ENCODE data around the gene CDYL2. TPM values are rescaled to one million over a fixed set of nuclear protein-coding genes. Genes with fewer than 3 reads are reported as not detected.
"Not testable (repeated sequence)": the region's sequence is repeated elsewhere in the genome, so short reads cannot be mapped to it uniquely, and the experiment has no call there.

Gene CDYL2
- total and polyA plus RNA-seq, 4 donors = 0.46 to 12.8 (median 5.2) TPM

DNA sequence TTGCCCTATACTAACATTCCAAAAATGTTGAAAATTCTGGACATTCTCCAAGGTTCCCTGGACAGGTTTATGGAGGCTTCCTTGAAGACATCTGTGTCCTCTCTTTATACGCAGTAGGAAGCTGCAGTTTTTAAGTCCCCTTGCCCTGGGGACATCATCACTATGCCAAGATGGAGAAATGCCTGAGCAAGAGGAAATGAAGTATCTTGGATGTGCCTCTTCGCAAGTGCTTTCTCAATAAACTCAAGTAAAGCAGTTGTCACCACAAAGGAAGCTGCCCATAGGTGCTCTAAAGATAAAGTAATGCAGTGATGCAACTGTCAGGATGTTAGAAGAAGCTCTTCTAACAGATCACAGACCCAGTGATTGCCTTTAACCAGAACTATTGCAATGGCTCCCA lies 71.0 kb downstream of the CDYL2 start:
- H3K36me3 ChIP-seq (ENCODE audit: control insufficient read depth in 1 of 2, insufficient read depth in 2 of 2, low read length in 1 of 2) = no peaks in the 10 kb centered on the region
- no peak for ATAC-seq (ENCODE audit: low FRiP score)
- H3K27ac ChIP-seq (ENCODE audit: low read depth in 1 of 2, low read length in 2 of 2) = no peak overlapping the region
- no peak overlapping the region for H3K4me3 ChIP-seq (ENCODE audit: low read length in 2 of 2)
- DNase-seq = no peak
- H3K9me3 ChIP-seq (ENCODE audit: control insufficient read depth, low read length) = no peaks in the 10 kb centered on the region
- WGBS, 2 donors = 40 to 41% methylated on average over 2 of the region's 2 CpGs
- H3K4me1 ChIP-seq (ENCODE audit: control insufficient read depth in 1 of 2, insufficient read depth in 2 of 2, low read length in 2 of 2) = peaks cover 0 to 1% of the 10 kb centered on the region in 2 donors
- intact Hi-C loops (cut with DNase I) = no loop called here
- no peaks in the 10 kb centered on the region for H3K27me3 ChIP-seq (ENCODE audit: control insufficient read depth in 1 of 2, insufficient read depth in 2 of 2, low read length in 1 of 2)

- intact Hi-C loops (cut with DNase I) = no loop called here
- no peak for DNase-seq
- Histone ChIP-seq H3K27me3 (ENCODE audit: control insufficient read depth in 1 of 2, insufficient read depth in 2 of 2, low read length in 1 of 2) (no peaks in the 10 kb centered on the region), H3K4me3 (ENCODE audit: low read length in 2 of 2) (no peak overlapping the region), H3K9me3 (ENCODE audit: control insufficient read depth, low read length) (no peaks in the 10 kb centered on the region), H3K27ac (ENCODE audit: low read depth in 1 of 2, low read length in 2 of 2) (no peak overlapping the region), H3K4me1 (ENCODE audit: control insufficient read depth in 1 of 2, insufficient read depth in 2 of 2, low read length in 2 of 2) (peaks cover 0 to 1% of the 10 kb centered on the region in 2 donors), H3K36me3 (ENCODE audit: control insufficient read depth in 1 of 2, insufficient read depth in 2 of 2, low read length in 1 of 2) (no peaks in the 10 kb centered on the region)
- 94 to 95% methylated on average over 2 of the region's 2 CpGs for WGBS, 2 donors
- no peak for ATAC-seq (ENCODE audit: low FRiP score)
Observed at GRCh38 chr16:80731915-80732314, 72.5 kb downstream of the CDYL2 start.

- DNase-seq; H3K36me3 ChIP-seq (ENCODE audit: control insufficient read depth in 1 of 2, insufficient read depth in 2 of 2, low read length in 1 of 2); H3K27ac ChIP-seq (ENCODE audit: low read depth in 1 of 2, low read length in 2 of 2); H3K9me3 ChIP-seq (ENCODE audit: control insufficient read depth, low read length); H3K27me3 ChIP-seq (ENCODE audit: control insufficient read depth in 1 of 2, insufficient read depth in 2 of 2, low read length in 1 of 2); intact Hi-C loops (cut with DNase I); ATAC-seq (ENCODE audit: low FRiP score); H3K4me3 ChIP-seq (ENCODE audit: low read length in 2 of 2); H3K4me1 ChIP-seq (ENCODE audit: control insufficient read depth in 1 of 2, insufficient read depth in 2 of 2, low read length in 2 of 2): not testable (repeated sequence)
- 97% methylated on average over 28 to 29 of the region's 29 CpGs for WGBS, 2 donors
Observed at GRCh38 chr16:80727066-80727763, 77.2 kb downstream of the CDYL2 start.

DNA sequence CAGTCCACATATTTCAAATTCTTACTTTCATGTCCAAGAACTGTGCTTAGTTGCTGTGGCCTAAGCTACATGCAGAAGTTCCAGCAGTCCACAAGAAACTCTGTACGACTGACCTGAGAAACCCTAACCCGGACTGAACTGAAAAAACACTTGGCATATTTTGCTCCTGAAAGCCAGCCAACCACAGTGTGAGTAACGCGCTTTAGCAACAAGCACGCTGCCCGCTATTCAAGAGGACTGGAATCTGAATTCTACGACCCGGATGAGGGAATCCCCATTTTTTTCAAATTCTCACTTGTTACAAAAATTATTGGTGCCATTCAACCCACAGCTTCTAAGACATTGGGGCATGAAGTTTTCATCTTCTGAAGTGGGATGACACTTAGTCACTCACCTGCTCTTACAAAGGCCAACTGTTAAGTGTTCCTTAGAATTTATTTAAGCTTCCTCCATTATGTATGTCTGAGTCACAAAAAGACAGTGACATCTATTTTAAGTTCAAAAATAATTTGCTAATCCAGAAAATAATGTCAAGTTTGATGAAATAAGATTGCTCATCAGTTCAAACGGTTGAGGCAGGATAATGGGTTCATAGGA lies 78.7 kb downstream of the CDYL2 start:
- intact Hi-C loops (cut with DNase I) = no loop called here
- H3K4me3 ChIP-seq (ENCODE audit: low read length in 2 of 2) = no peak overlapping the region
- H3K36me3 ChIP-seq (ENCODE audit: control insufficient read depth in 1 of 2, insufficient read depth in 2 of 2, low read length in 1 of 2) = no peaks in the 10 kb centered on the region
- peaks cover 2% of the 10 kb centered on the region for H3K9me3 ChIP-seq (ENCODE audit: control insufficient read depth, low read length)
- no peak overlapping the region for H3K27ac ChIP-seq (ENCODE audit: low read depth in 1 of 2, low read length in 2 of 2)
- ATAC-seq (ENCODE audit: low FRiP score) = no peak
- no peaks in the 10 kb centered on the region for H3K27me3 ChIP-seq (ENCODE audit: control insufficient read depth in 1 of 2, insufficient read depth in 2 of 2, low read length in 1 of 2)
- no peaks in the 10 kb centered on the region for H3K4me1 ChIP-seq (ENCODE audit: control insufficient read depth in 1 of 2, insufficient read depth in 2 of 2, low read length in 2 of 2)
- no peak for DNase-seq
- 58 to 70% methylated on average over 9 of the region's 9 CpGs for WGBS, 2 donors

DNA sequence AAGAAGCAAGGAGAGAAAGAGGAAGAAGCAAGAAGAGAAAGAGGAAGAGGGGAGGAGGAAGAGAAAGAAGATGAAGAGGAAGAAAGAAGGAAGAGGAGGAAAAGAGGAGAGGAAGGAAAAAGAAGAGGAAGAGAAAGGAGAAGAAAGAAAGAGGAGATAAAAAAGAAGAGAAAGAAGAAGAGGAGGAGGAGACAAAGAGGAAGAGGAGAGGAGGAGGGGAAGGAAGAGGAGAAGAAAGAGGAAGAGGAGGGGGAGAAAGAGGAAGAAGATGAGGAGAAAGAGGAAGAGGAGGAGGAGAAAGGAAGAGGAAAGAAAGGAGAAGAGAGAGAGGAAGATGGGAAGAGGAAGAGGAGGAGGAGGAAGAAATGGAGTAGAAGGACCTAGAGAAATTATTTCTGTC lies 80.4 kb downstream of the CDYL2 start:
- H3K36me3 ChIP-seq (ENCODE audit: control insufficient read depth in 1 of 2, insufficient read depth in 2 of 2, low read length in 1 of 2) = no peaks in the 10 kb centered on the region
- no peak overlapping the region for H3K4me3 ChIP-seq (ENCODE audit: low read length in 2 of 2)
- H3K4me1 ChIP-seq (ENCODE audit: control insufficient read depth in 1 of 2, insufficient read depth in 2 of 2, low read length in 2 of 2) = peaks cover 0 to 2% of the 10 kb centered on the region in 2 donors
- DNase-seq = no peak
- no peaks in the 10 kb centered on the region for H3K27me3 ChIP-seq (ENCODE audit: control insufficient read depth in 1 of 2, insufficient read depth in 2 of 2, low read length in 1 of 2)
- peaks cover 2% of the 10 kb centered on the region for H3K9me3 ChIP-seq (ENCODE audit: control insufficient read depth, low read length)
- intact Hi-C loops (cut with DNase I) = no loop called here
- H3K27ac ChIP-seq (ENCODE audit: low read depth in 1 of 2, low read length in 2 of 2) = no peak overlapping the region
- no peak for ATAC-seq (ENCODE audit: low FRiP score)

- Histone ChIP-seq H3K36me3 (ENCODE audit: control insufficient read depth in 1 of 2, insufficient read depth in 2 of 2, low read length in 1 of 2) (no peaks in the 10 kb centered on the region), H3K4me1 (ENCODE audit: control insufficient read depth in 1 of 2, insufficient read depth in 2 of 2, low read length in 2 of 2) (peaks cover 0 to 5% of the 10 kb centered on the region in 2 donors), H3K9me3 (ENCODE audit: control insufficient read depth, low read length) (peaks cover 2% of the 10 kb centered on the region), H3K4me3 (ENCODE audit: low read length in 2 of 2) (no peak overlapping the region), H3K27ac (ENCODE audit: low read depth in 1 of 2, low read length in 2 of 2) (no peak overlapping the region), H3K27me3 (ENCODE audit: control insufficient read depth in 1 of 2, insufficient read depth in 2 of 2, low read length in 1 of 2) (no peaks in the 10 kb centered on the region)
- no peak for DNase-seq
- no peak for ATAC-seq (ENCODE audit: low FRiP score)
- intact Hi-C loops (cut with DNase I) = no loop called here
- WGBS, 2 donors = 89 to 97% methylated on average over 4 of the region's 4 CpGs
Observed at GRCh38 chr16:80723091-80723490, 81.3 kb downstream of the CDYL2 start.

DNA sequence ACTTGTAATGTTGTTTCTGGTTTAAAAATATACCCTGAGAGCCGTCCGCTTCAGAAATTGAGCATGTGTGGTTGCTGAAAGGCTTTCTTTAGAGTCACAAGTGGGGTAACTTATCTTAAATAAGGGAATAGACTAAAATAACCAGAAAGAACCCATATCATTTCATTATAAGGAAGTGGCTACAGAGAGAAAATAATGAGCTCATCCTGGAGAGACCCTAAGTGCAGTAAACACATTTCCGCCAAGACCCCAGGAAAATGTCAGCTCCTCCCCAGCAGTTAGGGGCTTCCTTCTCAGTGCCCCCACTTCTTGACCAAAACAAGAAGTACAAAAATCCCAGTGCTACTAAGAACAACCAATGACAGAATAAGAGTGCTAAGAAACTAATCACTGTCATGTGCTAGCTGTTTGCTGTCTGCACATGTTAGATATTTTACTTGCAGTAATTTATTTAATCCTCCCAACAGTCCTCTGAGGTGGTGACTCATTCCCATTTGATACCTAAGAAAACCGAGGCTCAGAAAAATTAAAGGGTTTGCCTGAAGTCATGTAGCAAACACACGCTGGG lies 83.5 kb downstream of the CDYL2 start:
- peaks cover 2% of the 10 kb centered on the region for H3K9me3 ChIP-seq (ENCODE audit: control insufficient read depth, low read length)
- no peaks in the 10 kb centered on the region for H3K36me3 ChIP-seq (ENCODE audit: control insufficient read depth in 1 of 2, insufficient read depth in 2 of 2, low read length in 1 of 2)
- no peak for DNase-seq
- intact Hi-C loops (cut with DNase I) = no loop called here
- no peaks in the 10 kb centered on the region for H3K27me3 ChIP-seq (ENCODE audit: control insufficient read depth in 1 of 2, insufficient read depth in 2 of 2, low read length in 1 of 2)
- ATAC-seq (ENCODE audit: low FRiP score) = no peak
- WGBS, 2 donors = 75 to 77% methylated on average over 5 of the region's 5 CpGs
- peaks cover 0 to 5% of the 10 kb centered on the region in 2 donors for H3K4me1 ChIP-seq (ENCODE audit: control insufficient read depth in 1 of 2, insufficient read depth in 2 of 2, low read length in 2 of 2)
- no peak overlapping the region for H3K4me3 ChIP-seq (ENCODE audit: low read length in 2 of 2)
- no peak overlapping the region for H3K27ac ChIP-seq (ENCODE audit: low read depth in 1 of 2, low read length in 2 of 2)

DNA sequence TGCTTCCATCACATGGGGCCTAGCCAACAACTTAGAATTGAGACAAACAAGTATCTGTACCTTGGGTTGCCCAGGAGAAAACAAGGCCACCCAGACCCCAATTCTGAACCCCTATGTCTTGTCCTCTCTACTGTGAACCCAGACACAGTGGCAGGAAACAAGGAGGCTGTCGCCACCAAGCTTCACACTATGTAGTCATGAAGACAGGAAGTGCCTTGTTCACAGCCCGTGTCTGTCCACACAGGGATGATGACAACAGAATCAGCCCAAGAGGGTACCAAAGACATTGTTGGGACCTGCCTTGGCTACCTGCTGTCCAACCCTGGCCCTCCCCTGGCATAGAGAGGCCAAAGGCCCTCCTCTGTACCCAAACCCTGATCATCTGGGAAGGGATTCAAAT lies 84.8 kb downstream of the CDYL2 start:
- Histone ChIP-seq H3K27me3 (ENCODE audit: control insufficient read depth in 1 of 2, insufficient read depth in 2 of 2, low read length in 1 of 2) (no peaks in the 10 kb centered on the region), H3K4me1 (ENCODE audit: control insufficient read depth in 1 of 2, insufficient read depth in 2 of 2, low read length in 2 of 2) (peaks cover 0 to 5% of the 10 kb centered on the region in 2 donors), H3K9me3 (ENCODE audit: control insufficient read depth, low read length) (peaks cover 2% of the 10 kb centered on the region), H3K36me3 (ENCODE audit: control insufficient read depth in 1 of 2, insufficient read depth in 2 of 2, low read length in 1 of 2) (no peaks in the 10 kb centered on the region), H3K4me3 (ENCODE audit: low read length in 2 of 2) (no peak overlapping the region), H3K27ac (ENCODE audit: low read depth in 1 of 2, low read length in 2 of 2) (no peak overlapping the region)
- no peak for ATAC-seq (ENCODE audit: low FRiP score)
- WGBS, 2 donors = 94 to 96% methylated on average over 2 of the region's 2 CpGs
- intact Hi-C loops (cut with DNase I) = no loop called here
- DNase-seq = no peak

Data from aorta (tissue), 5 donors.